HEK293 (cell line): ENCODE measurements around the gene AK9.

Experiments
- YY1 ChIP-seq: fragments of 450-650 bp; formaldehyde crosslinking; IDR thresholded peaks from 2 replicates; pipeline ENCODE4 v1.5.1; 2018; ENCODE audit warnings: missing biosample characterization, missing genetic modification characterization
- ZNF211 ChIP-seq: fragments of 450-650 bp; formaldehyde crosslinking; IDR thresholded peaks from 2 replicates; pipeline ENCODE4 v1.5.1; 2016; ENCODE audit warnings: low read depth, missing biosample characterization, missing genetic modification characterization
- ZNF274 ChIP-seq, 2 experiments: fragments of 200-500 bp in 1 of 2; fragments of 450-650 bp in 1 of 2; sonication (Bioruptor generic) in 1 of 2; formaldehyde crosslinking in 1 of 2; IDR thresholded peaks; 2 replicates each; pipeline versions ENCODE4 v1.5.1 to v1.6.1; 2014 to 2016; ENCODE audit warnings: borderline replicate concordance in 1 of 2, inconsistent platforms in 1 of 2, low read length in 1 of 2, missing biosample characterization in 1 of 2, missing genetic modification characterization in 1 of 2
- ZNF626 ChIP-seq: fragments of 450-650 bp; sonication (Bioruptor Pico); formaldehyde crosslinking; IDR thresholded peaks from 2 replicates; pipeline ENCODE4 v1.5.1; 2018; ENCODE audit warnings: missing biosample characterization, missing genetic modification characterization, inconsistent platforms

DNA sequence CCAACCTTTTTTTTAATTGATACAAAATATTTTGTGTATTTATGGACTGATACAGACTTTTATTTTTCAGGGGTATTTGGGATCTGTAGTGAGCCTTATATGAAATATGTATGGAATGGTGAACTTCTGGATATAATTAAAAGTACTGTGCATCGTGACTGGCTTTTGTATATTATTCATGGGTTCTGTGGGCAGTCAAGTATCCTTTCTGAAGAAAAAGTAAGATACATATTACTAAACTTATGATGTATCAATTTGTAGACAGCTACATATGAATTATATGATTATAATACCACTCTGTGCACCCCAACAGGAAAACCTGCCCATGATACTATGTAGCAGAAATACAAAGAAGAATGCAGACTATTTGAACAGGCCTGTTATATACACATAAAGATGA is 47.3 kb upstream of the AK9 start:
- TF ChIP-seq ZNF626 = no peak
- TF ChIP-seq YY1 (tag by site-specific recombination) = no peak
- TF ChIP-seq ZNF274 (IDR thresholded peaks at IDR 0.05; ENCODE audit: low read length) = no peak
- no peak for TF ChIP-seq ZNF274 (tag by site-specific recombination; IDR thresholded peaks at IDR 0.05; ENCODE audit: borderline replicate concordance)
- no peak for TF ChIP-seq ZNF211 (tag by site-specific recombination)
